Measurements from ENCODE around the gene SLC44A3. TPM values are rescaled to one million over a fixed set of nuclear protein-coding genes. Genes with fewer than 3 reads are reported as not detected.

Gene SLC44A3
- total RNA-seq, 1 donor: 1.6 TPM

GRCh38 chr1:94792473-94793295 is 27.5 kb upstream of the SLC44A3 start:
- peak; percentile 87 for DNase-seq (ENCODE audit: low read depth)
- peak; percentile 49 for TF ChIP-seq CTCF (IDR thresholded peaks at IDR 0.05; ENCODE audit: insufficient read depth, low read length)
- H3K4me3 ChIP-seq (ENCODE audit: low read depth, low read length): no peak overlapping the region

- DNase-seq (ENCODE audit: low read depth): peak; percentile 59
- TF ChIP-seq CTCF (IDR thresholded peaks at IDR 0.05; ENCODE audit: insufficient read depth, low read length): no peak
Measured at GRCh38 chr1:94793296-94793656, 26.9 kb upstream of the SLC44A3 start.

GRCh38 chr1:94795434-94795833 is 24.7 kb upstream of the SLC44A3 start:
- no peak for TF ChIP-seq CTCF (IDR thresholded peaks at IDR 0.05; ENCODE audit: insufficient read depth, low read length)
- H3K4me3 ChIP-seq (ENCODE audit: low read depth, low read length): no peak overlapping the region
- DNase-seq (ENCODE audit: low read depth): no peak

More at GRCh38 chr1:94793296-94793656, 26.9 kb upstream of the SLC44A3 start:
- no peak overlapping the region for H3K4me3 ChIP-seq (ENCODE audit: low read depth, low read length)

- no peak overlapping the region for H3K4me3 ChIP-seq (ENCODE audit: low read depth, low read length)
- TF ChIP-seq CTCF (IDR thresholded peaks at IDR 0.05; ENCODE audit: insufficient read depth, low read length): no peak
- DNase-seq (ENCODE audit: low read depth): no peak
Measured at GRCh38 chr1:94796266-94796665, 23.9 kb upstream of the SLC44A3 start.

- no peak for DNase-seq (ENCODE audit: low read depth)
- no peak overlapping the region for H3K4me3 ChIP-seq (ENCODE audit: low read depth, low read length)
- TF ChIP-seq CTCF (IDR thresholded peaks at IDR 0.05; ENCODE audit: insufficient read depth, low read length): no peak
Measured at GRCh38 chr1:94797291-94797690, 22.9 kb upstream of the SLC44A3 start.

- no peak for TF ChIP-seq CTCF (IDR thresholded peaks at IDR 0.05; ENCODE audit: insufficient read depth, low read length)
- no peak for DNase-seq (ENCODE audit: low read depth)
- H3K4me3 ChIP-seq (ENCODE audit: low read depth, low read length): no peak overlapping the region
Measured at GRCh38 chr1:94798054-94798453, 22.1 kb upstream of the SLC44A3 start.

- no peak for TF ChIP-seq CTCF (IDR thresholded peaks at IDR 0.05; ENCODE audit: insufficient read depth, low read length)
- H3K4me3 ChIP-seq (ENCODE audit: low read depth, low read length): no peak overlapping the region
- DNase-seq (ENCODE audit: low read depth): no peak
Measured at GRCh38 chr1:94798462-94798861, 21.7 kb upstream of the SLC44A3 start.
